HG03025 (cell line): Measurements from ENCODE around the gene AGMO.
A peak's percentile ranks its signal among the peaks of the same experiment; 100 is the strongest.
"Not testable (repeated sequence)": the region's sequence is repeated elsewhere in the genome, so short reads cannot be mapped to it uniquely, and the experiment has no call there.

ENCODE experiments used
- ATAC-seq: cut with Tn5 transposase; IDR thresholded peaks from one replicate; pipeline ENCODE4 v1.9.1; 2021; ENCODE audit warnings: mild to moderate bottlenecking, moderate library complexity; ENCODE audit not compliant: unreplicated experiment, low FRiP score

AGMO gene

GRCh38 chr7:15332956-15333355 lies 228.9 kb downstream of the AGMO start:
- no peak for ATAC-seq

DNA sequence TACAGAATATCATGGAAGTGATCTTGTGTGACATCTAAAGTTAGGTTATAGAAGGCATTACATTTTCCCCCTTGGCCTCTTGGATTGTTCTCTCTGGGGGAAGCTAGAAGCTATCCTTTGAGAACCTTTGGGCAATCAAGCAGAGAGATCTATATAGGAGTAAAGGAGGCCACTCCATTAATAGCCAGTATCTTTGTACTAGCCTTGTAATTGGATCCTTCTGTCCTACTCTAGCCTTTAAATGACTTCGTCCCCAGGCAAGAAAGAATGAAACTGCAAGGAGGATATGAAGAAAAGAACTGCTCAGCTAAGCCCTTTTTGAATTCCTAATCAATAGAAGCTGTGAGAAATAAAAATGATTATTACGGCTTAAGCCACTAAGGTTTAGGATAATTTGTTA lies 230.9 kb downstream of the AGMO start:
- ATAC-seq: no peak

- no peak for ATAC-seq
Measured at GRCh38 chr7:15327001-15327400, 234.8 kb downstream of the AGMO start.

DNA sequence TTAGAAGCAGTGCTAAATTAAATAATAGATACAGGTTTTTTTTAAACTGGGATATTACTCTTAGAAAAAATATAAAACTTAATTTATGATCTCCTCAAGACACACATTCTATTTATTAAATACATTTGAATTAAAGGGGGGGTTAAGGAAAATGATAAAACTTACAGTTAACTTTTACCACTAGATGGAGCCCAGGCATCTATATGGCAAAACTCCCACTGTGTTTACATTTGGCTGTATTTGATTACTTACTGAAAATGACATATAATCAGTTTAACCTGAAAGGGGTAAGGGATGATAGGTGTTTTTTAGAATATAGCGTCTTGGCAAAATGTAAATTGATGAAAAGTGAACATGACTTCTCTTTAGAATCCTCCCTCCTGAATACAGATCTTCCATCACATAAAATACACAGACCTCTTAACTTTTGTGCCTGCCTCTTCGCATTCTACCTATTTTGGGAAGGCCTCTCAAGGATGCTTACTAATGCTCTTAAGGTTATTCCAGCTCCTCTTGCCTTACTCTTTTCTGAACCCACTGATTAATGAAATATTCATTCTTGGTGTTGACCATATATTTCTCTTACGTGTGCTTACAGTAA lies 235.7 kb downstream of the AGMO start:
- ATAC-seq: no peak

DNA sequence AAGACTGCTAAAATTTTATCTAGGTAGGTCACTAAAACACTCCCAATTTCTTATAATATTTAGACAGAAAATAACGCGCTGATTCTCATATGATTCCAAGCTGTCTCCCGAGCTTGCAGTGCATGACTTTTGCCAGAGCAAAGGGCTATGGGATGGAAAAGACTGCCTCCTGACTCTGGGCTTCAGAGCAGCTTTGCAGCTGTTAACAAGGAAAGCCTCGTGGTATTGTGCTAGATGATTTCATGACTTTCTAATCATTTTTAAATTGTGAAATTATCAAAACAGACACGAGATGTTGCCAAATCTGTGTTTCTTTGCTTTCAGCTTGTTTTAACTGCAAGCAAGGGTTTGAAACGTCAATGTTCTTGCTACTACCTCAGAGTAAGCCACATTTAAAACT lies 238.3 kb downstream of the AGMO start:
- no peak for ATAC-seq

- no peak for ATAC-seq
Measured at GRCh38 chr7:15317215-15317614, 244.6 kb downstream of the AGMO start.

DNA sequence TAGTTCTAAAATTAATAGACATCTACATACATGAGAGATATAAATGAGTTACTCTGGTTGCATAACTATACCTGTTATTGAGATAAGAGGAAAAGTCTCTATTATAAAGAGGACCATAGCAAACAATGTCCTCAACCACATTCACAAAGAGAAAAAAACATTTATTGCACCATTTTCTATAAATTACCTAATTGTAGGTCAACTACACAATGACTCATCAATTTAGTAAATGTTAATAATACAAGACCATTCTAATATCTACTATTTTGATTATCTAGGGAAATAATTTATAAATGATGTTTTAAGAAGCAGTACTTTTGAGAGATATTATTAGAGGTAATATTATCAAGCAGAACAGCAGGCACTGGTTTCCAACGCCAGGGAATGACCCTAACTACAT lies 246.1 kb downstream of the AGMO start:
- ATAC-seq: no peak

- ATAC-seq: no peak
Measured at GRCh38 chr7:15314922-15315321, 246.9 kb downstream of the AGMO start.

DNA sequence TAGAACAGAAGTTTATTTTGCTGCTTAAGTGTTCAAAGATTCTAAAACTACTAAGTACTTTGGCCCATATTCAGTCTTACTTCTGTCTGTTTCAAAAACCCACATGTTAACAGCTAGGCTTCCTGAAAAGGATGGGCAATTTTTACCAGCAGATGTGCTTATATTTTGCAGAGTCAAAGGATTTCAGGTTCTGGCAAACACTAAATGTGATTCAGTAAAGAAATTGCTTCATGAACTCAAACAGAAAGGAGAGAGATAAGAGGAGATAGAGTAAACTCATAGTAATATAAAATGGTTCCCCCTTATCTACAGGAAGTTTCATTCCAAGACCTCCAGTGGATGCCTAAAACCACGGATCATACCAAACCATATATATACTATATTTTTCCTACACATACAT lies 248.5 kb downstream of the AGMO start:
- ATAC-seq: no peak

DNA sequence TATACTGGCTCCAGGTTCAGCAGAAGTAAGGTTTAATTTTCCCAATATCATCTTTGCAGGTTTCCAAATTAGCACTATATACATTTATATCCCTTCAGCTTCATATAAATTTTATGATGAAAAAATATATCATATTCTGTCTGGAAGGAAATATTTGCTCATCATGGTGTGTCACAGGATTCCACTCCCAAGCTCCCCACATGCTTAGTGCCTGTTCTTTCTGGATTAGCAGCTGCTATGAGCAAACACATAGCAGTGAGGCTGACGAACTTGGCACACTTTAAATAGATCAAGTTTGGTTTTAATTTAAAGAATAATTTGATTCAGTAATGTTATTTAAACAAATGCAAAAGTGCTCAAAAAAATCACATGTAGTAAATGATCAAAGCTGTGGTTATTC lies 251.9 kb downstream of the AGMO start:
- no peak for ATAC-seq

DNA sequence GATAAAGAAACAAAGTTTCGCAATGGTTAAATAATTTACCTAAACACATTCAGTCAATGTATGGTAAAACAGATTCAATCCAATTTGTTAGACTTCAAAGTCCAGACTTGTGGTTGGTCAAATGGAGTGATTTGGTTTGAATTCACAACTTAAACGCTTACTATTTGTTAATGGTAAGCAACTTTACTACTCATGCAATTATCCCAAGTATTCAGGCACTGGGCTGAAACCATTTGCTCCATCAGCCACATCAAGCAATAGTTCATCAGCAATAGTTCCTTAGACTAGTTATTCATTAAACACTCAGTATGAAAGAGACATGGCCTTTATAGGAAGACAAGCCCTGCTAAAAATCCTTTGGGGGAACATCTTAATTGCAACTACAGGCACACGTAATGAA lies 253.0 kb downstream of the AGMO start:
- no peak for ATAC-seq

DNA sequence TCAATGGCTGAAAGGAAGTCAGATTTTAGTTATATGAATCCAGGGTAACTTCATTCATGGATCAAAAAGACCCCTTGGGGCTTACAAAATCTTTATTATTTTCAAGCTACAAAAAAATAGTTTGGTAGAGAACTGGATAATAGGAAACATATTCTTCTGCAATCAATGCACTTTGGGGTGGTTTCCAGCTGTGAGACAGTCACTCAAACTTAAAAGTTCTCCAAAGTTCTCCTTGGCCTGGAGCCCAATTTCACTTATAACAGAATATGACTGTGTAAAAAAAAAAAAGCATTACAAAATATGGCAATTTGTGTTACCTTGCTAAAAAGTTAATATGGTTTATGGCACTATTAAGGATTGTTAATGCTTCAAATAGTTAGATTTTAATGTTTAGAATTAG lies 255.5 kb downstream of the AGMO start:
- no peak for ATAC-seq

DNA sequence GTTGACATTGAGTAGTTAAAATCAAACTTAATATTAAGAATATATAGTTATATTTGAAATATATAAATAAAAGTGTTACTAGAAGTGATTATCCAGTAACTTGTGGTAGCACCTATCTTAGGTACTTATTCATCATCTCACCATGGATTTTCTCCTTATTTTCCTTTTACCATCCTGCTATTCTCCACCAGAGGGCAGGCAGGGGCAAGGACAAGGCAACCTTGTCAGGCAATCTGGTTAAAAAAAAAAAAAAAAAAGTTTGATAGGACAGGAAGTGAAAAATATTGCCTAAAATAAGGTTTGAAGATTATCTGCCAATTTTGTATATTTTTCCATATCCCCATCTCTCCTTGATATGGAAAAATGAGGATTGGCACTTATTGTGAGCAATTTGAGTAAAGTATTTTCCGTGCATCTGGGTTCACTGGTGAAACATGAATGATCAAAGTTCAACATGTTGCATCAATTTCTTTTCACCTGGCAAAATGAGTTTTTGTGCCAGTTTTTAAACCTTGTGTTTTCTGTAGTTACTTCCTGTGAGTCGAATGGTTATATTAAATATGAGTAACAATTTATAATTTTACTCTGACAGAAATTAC lies 256.7 kb downstream of the AGMO start:
- ATAC-seq: peak; percentile 74

GRCh38 chr7:15303357-15303756 lies 258.5 kb downstream of the AGMO start:
- ATAC-seq: no peak

DNA sequence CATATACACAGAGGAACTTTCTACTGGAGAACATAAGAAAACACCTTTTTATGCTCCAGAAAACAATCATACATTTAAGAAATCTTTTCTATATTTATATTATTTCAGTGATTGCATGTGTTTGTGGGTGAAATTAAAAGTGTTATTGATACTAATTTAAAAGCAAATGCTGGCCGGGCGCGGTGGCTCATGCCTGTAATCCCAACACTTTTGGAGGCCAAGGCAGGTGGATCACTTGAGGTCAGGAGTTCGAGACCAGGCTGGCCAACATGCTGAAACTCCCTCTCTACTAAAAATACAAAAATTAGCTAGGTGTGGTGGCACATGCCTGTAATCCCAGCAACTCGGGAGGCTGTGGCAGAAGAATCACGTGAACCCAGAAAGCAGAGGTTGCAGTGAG lies 260.8 kb downstream of the AGMO start:
- not testable (repeated sequence) for ATAC-seq

DNA sequence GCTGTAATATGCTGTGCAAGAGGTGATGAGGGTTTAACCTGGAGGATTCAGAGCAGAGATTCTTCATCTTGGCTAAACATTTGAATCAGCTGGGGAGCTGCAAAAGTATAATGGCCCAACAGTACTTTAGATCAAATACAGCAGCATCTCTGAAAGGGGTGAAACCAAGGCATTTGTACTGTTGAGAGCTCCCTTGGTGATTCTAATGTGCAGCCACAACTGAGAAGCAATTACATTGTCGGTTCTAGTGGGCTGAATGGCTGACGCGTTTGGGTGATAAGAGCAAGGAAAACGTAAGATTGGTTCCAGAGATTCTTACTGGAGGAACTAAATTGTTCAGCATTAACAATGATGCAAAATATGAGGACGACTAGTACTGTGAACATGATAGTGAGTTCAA lies 269.7 kb downstream of the AGMO start:
- no peak for ATAC-seq

DNA sequence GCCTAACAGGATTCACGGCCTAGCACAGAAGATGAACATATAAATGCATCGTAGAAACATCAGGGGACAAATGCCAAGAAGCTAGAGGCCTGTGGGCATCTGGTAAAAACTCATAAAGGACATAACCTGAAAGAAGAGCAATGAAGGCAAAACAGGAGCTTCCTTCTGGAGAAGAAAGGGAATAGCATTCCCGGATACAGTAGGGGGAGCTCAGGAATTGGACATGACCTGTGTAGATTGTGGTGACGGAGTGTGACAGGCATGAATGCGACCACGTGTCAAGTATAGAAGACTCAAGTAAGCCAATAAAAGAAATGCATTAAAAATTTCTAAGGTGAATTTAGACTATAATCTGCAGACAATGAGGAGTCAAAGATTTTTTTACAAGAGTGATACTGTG lies 270.1 kb downstream of the AGMO start:
- no peak for ATAC-seq

DNA sequence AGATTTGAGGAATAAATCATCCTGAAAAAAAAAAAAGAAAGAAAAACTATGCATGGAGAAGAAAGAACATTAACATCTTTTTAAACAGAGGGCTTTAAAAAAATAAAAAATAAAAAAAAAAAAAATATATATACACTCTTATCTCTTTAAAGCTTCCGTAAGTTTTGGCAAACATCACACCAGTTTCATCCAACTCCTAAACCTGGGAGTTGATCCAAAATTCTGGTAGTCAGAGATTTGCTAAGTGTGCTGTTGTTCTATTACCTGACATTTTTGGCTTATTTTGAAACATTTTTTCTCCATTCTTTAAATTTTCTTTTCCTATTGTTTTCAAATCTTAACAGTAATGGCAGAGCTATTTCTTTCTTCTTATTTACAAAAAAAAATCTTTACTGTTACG lies 273.1 kb downstream of the AGMO start:
- ATAC-seq: no peak

DNA sequence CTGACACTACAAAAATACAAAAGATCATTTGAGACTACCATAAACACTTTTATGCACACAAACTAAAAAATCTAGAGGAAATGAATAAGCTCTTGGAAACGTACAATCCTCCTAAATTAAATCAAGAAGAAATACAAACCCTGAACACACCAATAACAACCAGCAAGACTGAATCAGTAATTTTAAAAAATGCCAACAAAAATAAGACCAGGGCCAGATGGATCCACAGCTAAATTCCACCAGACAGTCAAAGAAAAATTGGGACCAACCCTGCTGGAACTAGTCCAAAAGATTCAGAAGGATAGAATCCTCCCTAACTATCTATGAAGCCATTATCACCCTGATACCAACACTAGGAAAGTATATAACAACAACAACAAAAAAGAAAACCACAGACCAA lies 277.4 kb downstream of the AGMO start:
- no peak for ATAC-seq

DNA sequence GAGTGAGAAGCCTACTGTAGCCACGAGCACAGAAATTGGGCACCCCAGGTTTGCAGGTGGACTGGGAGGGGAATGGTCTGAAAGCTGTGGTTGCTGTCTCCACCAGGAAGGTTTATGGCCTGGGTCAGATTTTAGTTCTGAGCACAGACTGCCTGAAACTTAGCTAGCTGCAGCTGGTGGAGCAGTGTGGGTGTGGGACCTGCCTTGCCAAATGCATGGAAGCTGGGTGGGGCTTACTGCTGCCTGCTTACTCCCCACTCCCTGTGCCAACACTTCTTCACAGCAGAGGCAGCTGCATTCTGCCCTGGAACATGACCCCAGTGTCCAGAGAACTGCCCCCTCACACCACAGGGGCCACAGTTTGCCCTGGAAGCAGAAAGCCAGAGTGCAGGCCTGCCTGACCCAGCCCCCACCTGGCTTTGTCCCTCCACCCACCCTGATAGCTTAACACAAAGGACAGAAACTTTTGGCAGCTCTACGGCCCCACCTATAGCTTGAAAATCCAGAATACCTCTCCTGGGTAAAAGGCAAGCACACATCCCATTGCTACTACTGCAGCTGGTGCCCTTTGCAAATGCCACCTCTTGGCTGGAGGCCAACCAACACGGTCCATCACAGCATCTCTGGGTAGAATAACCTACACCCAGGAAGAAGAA lies 281.6 kb downstream of the AGMO start:
- ATAC-seq: no peak

DNA sequence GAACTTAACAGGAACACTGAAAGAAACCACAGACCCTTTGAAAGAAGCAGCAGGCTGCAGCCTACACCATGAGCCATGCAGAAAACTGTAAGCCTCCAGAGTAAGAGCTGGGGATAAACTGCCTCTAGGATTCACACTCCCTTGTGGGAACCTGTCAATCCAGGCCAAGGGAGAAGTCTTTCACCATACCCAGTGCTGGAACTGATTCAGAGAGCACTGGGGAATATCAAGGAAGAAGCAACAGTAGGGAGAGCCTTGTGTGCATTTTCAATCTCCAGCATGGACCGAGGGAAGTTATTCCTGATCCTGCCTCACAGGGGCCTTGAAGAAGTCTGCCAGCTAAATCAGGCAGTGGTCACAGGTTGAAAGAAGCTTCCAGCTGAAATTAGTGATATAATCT lies 282.2 kb downstream of the AGMO start:
- no peak for ATAC-seq

- ATAC-seq: no peak
Measured at GRCh38 chr7:15257689-15258088, 304.1 kb downstream of the AGMO start.
